Left ventricle myocardium inferior (tissue), 1 donor: ENCODE data around the gene TPP1. TPM values are rescaled to one million over a fixed set of nuclear protein-coding genes. Genes with fewer than 3 reads are reported as not detected.

ENCODE experiments used
- DNase-seq: peaks from one replicate; pipeline ENCODE4 v3.0.0-alpha.2; 2020
- H3K27ac ChIP-seq: fragments of 200-600 bp; replicated peaks from 2 replicates; pipeline ENCODE4 v1.8.0; 2021
- H3K27me3 ChIP-seq: fragments of 200-600 bp; 2 replicates; pipeline ENCODE4 v1.8.0; 2021; ENCODE audit warnings: low read depth
- H3K36me3 ChIP-seq: fragments of 200-600 bp; 2 replicates; pipeline ENCODE4 v1.8.0; 2021
- H3K4me1 ChIP-seq: fragments of 200-600 bp; 2 replicates; pipeline ENCODE4 v1.8.0; 2021
- H3K4me3 ChIP-seq: fragments of 200-600 bp; 2 replicates; pipeline ENCODE4 v1.8.0; 2021; ENCODE audit warnings: mild to moderate bottlenecking, moderate library complexity
- H3K9me3 ChIP-seq: fragments of 200-600 bp; replicated peaks from 2 replicates; pipeline ENCODE4 v1.8.0; 2021
- intact Hi-C: fragments of 100-400 bp; cut with micrococcal nuclease; formaldehyde crosslinking; loops from one replicate; pipeline ENCODE4 v1.11.0; 2022
- total RNA-seq: library from RNA; stranded (reverse); fragmentation: NEBNext Ultra II Directional; extraction: Animal tissue kit (Norgen Biotek cat#: 25700); gene quantifications from one replicate; pipeline ENCODE4 v1.2.1, GENCODE V29; 2021
- TF ChIP-seq, protein P1 (sequence below): fragments of 200-600 bp; IDR thresholded peaks from 2 replicates; pipeline ENCODE4 v1.8.0; 2021; ENCODE audit warnings: antibody characterized with exemption, mild to moderate bottlenecking, borderline replicate concordance
- donor health status: DM: no; HTN: yes; CAD: no; lungs with severe emphysema.

TPP1 gene
- total RNA-seq, 1 donor from 2014 or later: 84.2 TPM

DNA sequence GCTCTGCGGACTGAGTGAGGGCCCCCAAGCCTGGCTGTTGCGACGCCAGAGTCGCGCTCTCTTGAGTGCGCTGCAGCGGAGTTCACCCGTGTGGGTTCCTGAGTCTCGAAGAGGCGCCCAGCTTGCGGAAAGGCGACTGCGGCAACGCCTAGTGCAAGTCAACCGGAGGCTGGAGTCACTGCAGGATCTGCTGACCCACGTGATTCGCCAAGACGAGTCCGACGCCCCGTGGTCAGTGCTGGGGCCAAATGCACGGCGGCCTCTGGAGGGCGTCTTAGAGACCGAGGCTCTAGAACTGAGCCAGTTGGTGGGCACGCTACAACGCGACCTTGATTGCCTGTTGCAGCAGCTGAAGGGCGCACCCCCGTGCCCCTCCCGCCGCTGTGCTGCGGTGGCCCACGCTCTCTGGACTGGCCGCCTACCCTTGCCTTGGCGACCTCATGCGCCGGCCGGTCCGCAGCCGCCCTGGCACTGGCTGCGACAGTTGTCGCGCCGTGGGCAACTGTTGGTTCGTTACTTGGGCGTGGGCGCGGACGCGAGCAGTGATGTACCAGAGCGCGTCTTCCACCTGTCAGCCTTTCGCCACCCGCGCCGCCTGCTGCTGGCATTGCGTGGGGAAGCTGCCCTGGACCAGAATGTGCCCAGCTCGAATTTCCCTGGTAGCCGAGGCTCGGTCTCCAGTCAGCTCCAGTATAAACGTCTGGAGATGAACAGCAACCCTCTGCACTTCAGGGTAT, 48.4 kb downstream of the TPP1 start:
- Histone ChIP-seq H3K36me3 (no peaks in the 10 kb centered on the region), H3K27me3 (no peaks in the 10 kb centered on the region), H3K4me1 (peaks cover 38% of the 10 kb centered on the region), H3K4me3 (peak overlapping the region; percentile 47), H3K27ac (no peak overlapping the region), H3K9me3 (no peaks in the 10 kb centered on the region)
- intact Hi-C loops: no loop called here
- DNase-seq: no peak
- TF ChIP-seq, protein P1, sequence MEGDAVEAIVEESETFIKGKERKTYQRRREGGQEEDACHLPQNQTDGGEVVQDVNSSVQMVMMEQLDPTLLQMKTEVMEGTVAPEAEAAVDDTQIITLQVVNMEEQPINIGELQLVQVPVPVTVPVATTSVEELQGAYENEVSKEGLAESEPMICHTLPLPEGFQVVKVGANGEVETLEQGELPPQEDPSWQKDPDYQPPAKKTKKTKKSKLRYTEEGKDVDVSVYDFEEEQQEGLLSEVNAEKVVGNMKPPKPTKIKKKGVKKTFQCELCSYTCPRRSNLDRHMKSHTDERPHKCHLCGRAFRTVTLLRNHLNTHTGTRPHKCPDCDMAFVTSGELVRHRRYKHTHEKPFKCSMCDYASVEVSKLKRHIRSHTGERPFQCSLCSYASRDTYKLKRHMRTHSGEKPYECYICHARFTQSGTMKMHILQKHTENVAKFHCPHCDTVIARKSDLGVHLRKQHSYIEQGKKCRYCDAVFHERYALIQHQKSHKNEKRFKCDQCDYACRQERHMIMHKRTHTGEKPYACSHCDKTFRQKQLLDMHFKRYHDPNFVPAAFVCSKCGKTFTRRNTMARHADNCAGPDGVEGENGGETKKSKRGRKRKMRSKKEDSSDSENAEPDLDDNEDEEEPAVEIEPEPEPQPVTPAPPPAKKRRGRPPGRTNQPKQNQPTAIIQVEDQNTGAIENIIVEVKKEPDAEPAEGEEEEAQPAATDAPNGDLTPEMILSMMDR: no peak

DNA sequence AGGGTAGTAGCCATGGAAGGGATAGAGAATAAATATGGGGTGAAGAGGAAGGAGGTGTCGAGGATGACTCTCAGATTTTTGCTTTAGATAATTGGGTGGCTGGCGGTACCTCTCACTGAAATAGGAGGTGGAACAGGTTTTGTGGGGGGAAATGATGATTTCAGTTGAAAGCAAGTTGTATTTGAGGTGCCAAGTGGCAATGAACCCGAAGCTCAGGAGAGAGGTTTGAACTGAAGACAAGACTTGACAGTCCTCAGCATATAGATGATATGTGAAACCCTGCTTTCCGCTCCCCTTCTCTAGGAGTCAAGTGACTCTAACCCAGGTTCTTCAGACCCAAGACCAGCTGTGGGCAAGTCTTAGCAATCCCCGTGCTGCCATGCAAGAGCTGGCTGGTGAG, 49.5 kb downstream of the TPP1 start:
- intact Hi-C loops: no loop called here
- Histone ChIP-seq H3K4me1 (peaks cover 34% of the 10 kb centered on the region), H3K4me3 (no peak overlapping the region), H3K9me3 (no peaks in the 10 kb centered on the region), H3K27ac (no peak overlapping the region), H3K36me3 (no peaks in the 10 kb centered on the region), H3K27me3 (no peaks in the 10 kb centered on the region)
- TF ChIP-seq, protein P1: no peak
- no peak for DNase-seq

DNA sequence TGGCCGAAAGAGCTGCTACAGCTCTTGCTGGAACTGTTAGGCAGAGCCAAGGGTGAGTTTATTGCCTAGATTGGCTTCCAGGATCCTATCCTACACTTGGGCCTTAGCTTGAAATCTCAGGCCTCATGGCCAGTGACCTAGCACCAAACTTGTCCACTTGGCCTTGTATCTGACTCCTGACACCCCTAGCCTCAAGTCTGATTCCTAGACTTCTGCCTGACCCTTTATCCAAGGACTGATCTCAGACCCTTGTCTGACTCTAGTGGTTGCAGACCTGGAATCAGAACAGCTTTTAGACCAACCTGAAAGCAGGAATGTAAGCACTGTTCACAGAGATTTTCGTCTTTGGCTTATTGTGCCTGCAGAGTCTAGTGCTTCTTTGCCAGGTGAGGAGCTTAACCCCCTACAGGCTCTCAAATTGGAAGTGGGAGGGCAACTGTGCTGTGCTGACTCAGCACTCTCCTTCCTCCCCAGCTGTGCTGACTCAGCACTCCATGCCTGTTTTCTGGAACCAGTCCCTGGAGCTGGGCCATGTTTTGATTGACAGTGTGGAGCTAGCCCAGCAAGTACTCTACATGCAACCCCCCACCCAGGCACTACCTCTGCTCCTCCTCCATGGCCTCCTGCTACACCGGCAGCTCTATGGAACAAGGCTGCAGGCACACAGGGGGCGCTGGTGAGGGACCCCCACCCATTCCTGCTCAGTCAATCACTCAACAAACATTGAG, 50.9 kb downstream of the TPP1 start:
- H3K4me3 ChIP-seq: no peak overlapping the region
- intact Hi-C loops: no loop called here
- H3K9me3 ChIP-seq: no peaks in the 10 kb centered on the region
- TF ChIP-seq, protein P1: no peak
- no peaks in the 10 kb centered on the region for H3K36me3 ChIP-seq
- H3K27me3 ChIP-seq: no peaks in the 10 kb centered on the region
- H3K27ac ChIP-seq: peak overlapping the region; percentile 51
- H3K4me1 ChIP-seq: peaks cover 34% of the 10 kb centered on the region
- peak; percentile 51 for DNase-seq

DNA sequence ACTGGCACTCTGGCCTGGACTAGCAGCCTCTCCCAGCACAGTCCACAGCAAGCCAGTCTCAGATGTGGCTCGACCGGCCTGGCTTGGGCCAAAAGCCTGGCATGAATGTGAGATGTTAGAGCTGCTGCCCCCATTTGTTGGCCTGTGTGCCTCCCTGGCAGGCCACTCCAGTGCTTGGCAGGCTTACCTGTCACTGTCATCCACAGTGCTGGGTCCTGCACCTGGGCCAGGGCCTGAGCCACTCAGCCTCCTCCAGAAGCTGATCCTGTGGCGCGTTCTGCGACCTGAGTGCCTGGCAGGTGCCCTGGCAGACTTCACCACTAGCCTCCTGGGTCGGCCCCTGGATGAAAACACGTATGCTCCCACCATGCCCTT, 51.9 kb downstream of the TPP1 start:
- intact Hi-C loops: no loop called here
- H3K9me3 ChIP-seq: no peaks in the 10 kb centered on the region
- no peaks in the 10 kb centered on the region for H3K27me3 ChIP-seq
- H3K4me1 ChIP-seq: peaks cover 34% of the 10 kb centered on the region
- peak overlapping the region; percentile 51 for H3K27ac ChIP-seq
- H3K36me3 ChIP-seq: no peaks in the 10 kb centered on the region
- DNase-seq: no peak
- TF ChIP-seq, protein P1: no peak
- H3K4me3 ChIP-seq: no peak overlapping the region

DNA sequence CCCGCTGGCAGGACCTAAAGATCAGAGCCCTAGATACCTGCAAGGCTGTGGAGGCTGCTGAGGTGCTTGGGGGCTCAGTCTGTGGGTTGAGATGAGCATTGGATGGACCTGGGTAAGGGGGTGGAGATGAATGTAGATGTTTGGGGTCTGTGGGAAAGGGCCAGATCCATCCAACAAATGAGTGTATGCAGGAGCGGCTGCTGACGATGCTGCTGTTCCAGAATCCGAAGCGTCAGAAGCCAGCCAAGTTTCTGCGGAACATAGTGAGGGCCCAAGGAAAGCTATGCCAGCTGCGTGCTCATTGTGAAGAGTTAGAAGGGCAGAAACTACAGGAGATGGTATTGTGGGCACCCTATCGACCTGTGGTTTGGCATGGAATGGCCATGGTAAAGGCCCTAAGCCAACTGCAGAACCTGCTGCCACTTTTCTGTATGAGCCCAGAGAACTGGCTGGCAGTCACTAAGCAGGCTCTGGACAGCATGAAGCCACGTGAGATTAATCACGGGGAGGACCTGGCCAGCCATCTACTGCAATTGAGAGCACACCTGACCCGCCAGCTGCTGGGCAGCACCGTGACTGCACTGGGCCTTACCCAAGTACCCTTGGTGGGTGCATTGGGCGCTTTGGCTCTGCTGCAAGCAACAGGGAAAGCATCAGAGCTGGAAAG, 52.4 kb downstream of the TPP1 start:
- no peaks in the 10 kb centered on the region for H3K9me3 ChIP-seq
- H3K4me3 ChIP-seq: no peak overlapping the region
- H3K4me1 ChIP-seq: peaks cover 34% of the 10 kb centered on the region
- TF ChIP-seq, protein P1: no peak
- no peak for DNase-seq
- intact Hi-C loops: no loop called here
- H3K36me3 ChIP-seq: no peaks in the 10 kb centered on the region
- no peaks in the 10 kb centered on the region for H3K27me3 ChIP-seq
- peak overlapping the region; percentile 51 for H3K27ac ChIP-seq
